Panc1 (cell line): ENCODE results near the gene FOXN4. TPM values are rescaled to one million over a fixed set of nuclear protein-coding genes. Genes with fewer than 3 reads are reported as not detected.

Experiments
- ATAC-seq: fragments of 200-7000 bp; cut with Tn5 transposase; 2 replicates; pipeline ENCODE4 v1.9.1; 2020; ENCODE audit warnings: mild to moderate bottlenecking, moderate library complexity
- BruUV-seq: library from RNA; stranded (reverse); fragments of 400-500 nt; replicated peaks from 2 replicates; lab custom pipeline; 2021; lab: Mats Ljungman, UMichigan
- CTCF ChIA-PET: fragments of 300-600 bp; sonication (Branson Sonifier 250); formaldehyde crosslinking; loops from one replicate; lab custom pipeline; 2022; ENCODE audit warnings: antibody characterized with exemption; lab: Charles Lee
- POLR2A ChIA-PET: fragments of 300-600 bp; sonication (Branson Sonifier 250); formaldehyde crosslinking; loops from one replicate; lab custom pipeline; 2022; ENCODE audit warnings: antibody characterized with exemption; lab: Charles Lee
- DNase-seq: peaks from one replicate; pipeline ENCODE4 v3.0.0-alpha.2; 2010; ENCODE audit warnings: low read depth, low spot score
- H3K27ac ChIP-seq: 2 replicates; pipeline ENCODE4 v1.5.1; 2011; ENCODE audit warnings: mild to moderate bottlenecking, low read length, inconsistent platforms
- H3K27me3 ChIP-seq: fragments of 200-500 bp; sonication (Bioruptor generic); 2 replicates; pipeline ENCODE4 v1.6.0; 2014; ENCODE audit warnings: low read length, inconsistent platforms; ENCODE audit not compliant: control insufficient read depth, insufficient read depth
- H3K36me3 ChIP-seq: fragments of 200-500 bp; sonication (Bioruptor generic); 2 replicates; pipeline ENCODE4 v1.5.1; 2014; ENCODE audit warnings: inconsistent platforms, mild to moderate bottlenecking, low read length, moderate library complexity; ENCODE audit not compliant: control insufficient read depth, insufficient read depth
- H3K4me1 ChIP-seq: 2 replicates; pipeline ENCODE4 v1.5.1; 2011; ENCODE audit warnings: inconsistent platforms, mild to moderate bottlenecking, low read length, moderate library complexity; ENCODE audit not compliant: control insufficient read depth, insufficient read depth
- H3K4me3 ChIP-seq, 2 experiments: 2 replicates each; pipeline ENCODE4 v1.5.1; 2011 to 2012; ENCODE audit warnings: low read depth in 2 of 2, low read length in 2 of 2, mild to moderate bottlenecking in 2 of 2, inconsistent platforms in 1 of 2, moderate library complexity in 1 of 2
- H3K9me3 ChIP-seq: fragments of 200-500 bp; sonication (Bioruptor generic); 2 replicates; pipeline ENCODE4 v1.5.1; 2014; ENCODE audit warnings: low read depth, mild to moderate bottlenecking, inconsistent platforms, low read length, moderate library complexity; ENCODE audit not compliant: control insufficient read depth, insufficient read depth
- POLR2AphosphoS5 ChIP-seq: IDR thresholded peaks from 2 replicates; pipeline ENCODE4 v1.6.1; 2012; ENCODE audit warnings: mild to moderate bottlenecking, low read depth, low read length, moderate library complexity
- SIN3A ChIP-seq: IDR thresholded peaks from 2 replicates; pipeline ENCODE4 v1.6.1; 2012; ENCODE audit warnings: low read depth, mild to moderate bottlenecking, low read length, moderate library complexity, borderline replicate concordance; ENCODE audit not compliant: insufficient read depth
- TCF7L2 ChIP-seq: IDR thresholded peaks from 2 replicates; pipeline ENCODE4 v1.6.1; 2011; ENCODE audit warnings: mild to moderate bottlenecking, low read depth, low read length, inconsistent platforms
- in situ Hi-C: cut with HindIII; loops from 2 replicates; pipeline ENCODE4 v1.10.0; 2016; ENCODE audit warnings: low sequenced_read_pairs, low pct_unique_long_range_greater_than_20kb
- intact Hi-C: fragments of 100-400 bp; cut with micrococcal nuclease; formaldehyde crosslinking; loops from one replicate; pipeline ENCODE4 v1.10.0; 2022; ENCODE audit not compliant: unreplicated experiment
- total RNA-seq: library from RNA; stranded (reverse); gene quantifications from one replicate; pipeline ENCODE4 v1.2.1, GENCODE V29; 2021; ENCODE audit not compliant: unreplicated experiment
- TF ChIP-seq, protein P1 (sequence below): fragments of 450-650 bp; IDR thresholded peaks from 2 replicates; pipeline ENCODE4 v1.5.1; 2017; ENCODE audit warnings: mild to moderate bottlenecking
- TF ChIP-seq, protein P2 (sequence below), 2 experiments: IDR thresholded peaks; 2 replicates each; pipeline ENCODE4 v1.6.1; 2011 to 2012; ENCODE audit warnings: low read depth in 2 of 2, control low read depth in 1 of 2, low read length in 1 of 2, mild to moderate bottlenecking in 1 of 2, moderate library complexity in 1 of 2; ENCODE audit not compliant: insufficient read depth in 1 of 2

FOXN4 gene
- total RNA-seq, 1 experiment from 2014 or later, result 0.08 TPM

DNA sequence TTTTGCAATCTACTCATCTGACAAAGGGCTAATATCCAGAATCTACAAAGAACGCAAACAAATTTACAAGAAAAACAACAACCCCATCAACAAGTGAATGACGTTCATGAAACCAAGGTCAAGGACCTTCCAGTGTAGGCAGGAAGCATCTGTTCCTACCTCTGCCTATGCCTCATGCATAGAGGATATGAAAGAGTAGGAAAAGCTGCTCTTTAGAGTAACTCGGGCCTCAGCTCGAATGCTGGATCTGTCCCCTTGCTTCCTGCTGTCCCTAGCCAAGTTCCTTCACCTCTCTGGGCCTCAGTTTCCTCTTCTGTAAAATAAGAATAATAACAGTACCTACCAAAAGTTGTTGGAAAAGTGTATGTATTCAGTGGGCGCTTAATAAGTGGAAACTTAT is 65.0 kb downstream of the FOXN4 start:
- POLR2A ChIA-PET, result no interaction called here
- CTCF ChIA-PET, result no interaction called here
- H3K4me3 ChIP-seq, result no peak overlapping the region
- BruUV-seq, result no TSS peak
- H3K4me1 ChIP-seq, result no peaks in the 10 kb centered on the region
- H3K9me3 ChIP-seq, result no peaks in the 10 kb centered on the region
- in situ Hi-C loops (no loop called here), intact Hi-C loops (no loop called here)
- no peaks in the 10 kb centered on the region for H3K36me3 ChIP-seq
- DNase-seq (no peak), ATAC-seq (no peak)
- no peaks in the 10 kb centered on the region for H3K27me3 ChIP-seq
- TF ChIP-seq TCF7L2 (no peak), SIN3A (no peak), POLR2AphosphoS5 (no peak)
- TF ChIP-seq, protein P1, sequence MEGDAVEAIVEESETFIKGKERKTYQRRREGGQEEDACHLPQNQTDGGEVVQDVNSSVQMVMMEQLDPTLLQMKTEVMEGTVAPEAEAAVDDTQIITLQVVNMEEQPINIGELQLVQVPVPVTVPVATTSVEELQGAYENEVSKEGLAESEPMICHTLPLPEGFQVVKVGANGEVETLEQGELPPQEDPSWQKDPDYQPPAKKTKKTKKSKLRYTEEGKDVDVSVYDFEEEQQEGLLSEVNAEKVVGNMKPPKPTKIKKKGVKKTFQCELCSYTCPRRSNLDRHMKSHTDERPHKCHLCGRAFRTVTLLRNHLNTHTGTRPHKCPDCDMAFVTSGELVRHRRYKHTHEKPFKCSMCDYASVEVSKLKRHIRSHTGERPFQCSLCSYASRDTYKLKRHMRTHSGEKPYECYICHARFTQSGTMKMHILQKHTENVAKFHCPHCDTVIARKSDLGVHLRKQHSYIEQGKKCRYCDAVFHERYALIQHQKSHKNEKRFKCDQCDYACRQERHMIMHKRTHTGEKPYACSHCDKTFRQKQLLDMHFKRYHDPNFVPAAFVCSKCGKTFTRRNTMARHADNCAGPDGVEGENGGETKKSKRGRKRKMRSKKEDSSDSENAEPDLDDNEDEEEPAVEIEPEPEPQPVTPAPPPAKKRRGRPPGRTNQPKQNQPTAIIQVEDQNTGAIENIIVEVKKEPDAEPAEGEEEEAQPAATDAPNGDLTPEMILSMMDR, result no peak
- TF ChIP-seq, protein P2, sequence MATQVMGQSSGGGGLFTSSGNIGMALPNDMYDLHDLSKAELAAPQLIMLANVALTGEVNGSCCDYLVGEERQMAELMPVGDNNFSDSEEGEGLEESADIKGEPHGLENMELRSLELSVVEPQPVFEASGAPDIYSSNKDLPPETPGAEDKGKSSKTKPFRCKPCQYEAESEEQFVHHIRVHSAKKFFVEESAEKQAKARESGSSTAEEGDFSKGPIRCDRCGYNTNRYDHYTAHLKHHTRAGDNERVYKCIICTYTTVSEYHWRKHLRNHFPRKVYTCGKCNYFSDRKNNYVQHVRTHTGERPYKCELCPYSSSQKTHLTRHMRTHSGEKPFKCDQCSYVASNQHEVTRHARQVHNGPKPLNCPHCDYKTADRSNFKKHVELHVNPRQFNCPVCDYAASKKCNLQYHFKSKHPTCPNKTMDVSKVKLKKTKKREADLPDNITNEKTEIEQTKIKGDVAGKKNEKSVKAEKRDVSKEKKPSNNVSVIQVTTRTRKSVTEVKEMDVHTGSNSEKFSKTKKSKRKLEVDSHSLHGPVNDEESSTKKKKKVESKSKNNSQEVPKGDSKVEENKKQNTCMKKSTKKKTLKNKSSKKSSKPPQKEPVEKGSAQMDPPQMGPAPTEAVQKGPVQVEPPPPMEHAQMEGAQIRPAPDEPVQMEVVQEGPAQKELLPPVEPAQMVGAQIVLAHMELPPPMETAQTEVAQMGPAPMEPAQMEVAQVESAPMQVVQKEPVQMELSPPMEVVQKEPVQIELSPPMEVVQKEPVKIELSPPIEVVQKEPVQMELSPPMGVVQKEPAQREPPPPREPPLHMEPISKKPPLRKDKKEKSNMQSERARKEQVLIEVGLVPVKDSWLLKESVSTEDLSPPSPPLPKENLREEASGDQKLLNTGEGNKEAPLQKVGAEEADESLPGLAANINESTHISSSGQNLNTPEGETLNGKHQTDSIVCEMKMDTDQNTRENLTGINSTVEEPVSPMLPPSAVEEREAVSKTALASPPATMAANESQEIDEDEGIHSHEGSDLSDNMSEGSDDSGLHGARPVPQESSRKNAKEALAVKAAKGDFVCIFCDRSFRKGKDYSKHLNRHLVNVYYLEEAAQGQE (IDR thresholded peaks at IDR 0.05; ENCODE audit: insufficient read depth in 1 of 2, low read depth in 2 of 2, low read length in 1 of 2), result no peak
- H3K27ac ChIP-seq, result no peak overlapping the region

DNA sequence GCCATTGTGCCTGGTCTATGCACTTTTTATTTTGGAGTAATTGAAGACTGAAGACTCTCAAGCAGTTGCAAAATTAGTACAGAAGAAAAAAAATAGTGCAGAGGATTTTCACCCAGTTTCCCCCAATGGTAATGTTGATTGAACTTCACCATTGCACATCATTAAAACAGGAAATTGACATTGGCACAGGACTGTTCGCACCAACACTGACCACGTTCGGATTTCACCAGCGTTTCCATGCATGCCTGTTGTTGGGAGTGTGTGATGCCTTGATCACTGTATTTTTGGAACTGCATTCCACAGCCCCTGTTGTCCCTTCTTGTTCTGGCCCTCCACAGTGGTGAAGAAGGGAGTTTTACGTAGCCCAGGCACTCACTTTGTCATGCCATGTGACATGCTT is 67.1 kb downstream of the FOXN4 start:
- H3K27ac ChIP-seq, result no peak overlapping the region
- CTCF ChIA-PET, result no interaction called here
- H3K9me3 ChIP-seq, result no peaks in the 10 kb centered on the region
- TF ChIP-seq POLR2AphosphoS5 (no peak), TCF7L2 (no peak), SIN3A (no peak)
- TF ChIP-seq, protein P2 (IDR thresholded peaks at IDR 0.05; ENCODE audit: insufficient read depth in 1 of 2, low read depth in 2 of 2, low read length in 1 of 2), result no peak
- TF ChIP-seq, protein P1, result no peak
- BruUV-seq, result no TSS peak
- H3K27me3 ChIP-seq, result no peaks in the 10 kb centered on the region
- intact Hi-C loops, result no loop called here
- DNase-seq, result no peak
- H3K4me3 ChIP-seq, result no peak overlapping the region
- H3K36me3 ChIP-seq, result no peaks in the 10 kb centered on the region
- POLR2A ChIA-PET, result no interaction called here
- ATAC-seq, result no peak
- in situ Hi-C loops, result no loop called here
- no peaks in the 10 kb centered on the region for H3K4me1 ChIP-seq
